Astrocyte (in vitro differentiated cells and primary cell): ENCODE data around the gene TOPORS. TPM values are rescaled to one million over a fixed set of nuclear protein-coding genes. Genes with fewer than 3 reads are reported as not detected.

Experiments
- DNase-seq: peaks from one replicate; pipeline ENCODE4 v3.0.0-alpha.2; 2010; ENCODE audit warnings: low read depth
- FAIRE-seq: peaks from 2 replicates; lab custom pipeline; 2011; peaks lifted over from hg19 to GRCh38; lab: Jason Lieb, UNC
- H2AFZ ChIP-seq: 2 replicates; pipeline ENCODE4 v1.6.0; 2012; ENCODE audit warnings: low read depth, low read length, inconsistent platforms
- H3K27ac ChIP-seq: 2 replicates; pipeline ENCODE4 v1.5.1; 2011; ENCODE audit warnings: low read depth, low read length, inconsistent platforms
- H3K27me3 ChIP-seq: 2 replicates; pipeline ENCODE4 v1.6.0; 2011; ENCODE audit warnings: low read length, inconsistent platforms; ENCODE audit not compliant: insufficient read depth
- H3K36me3 ChIP-seq: 2 replicates; pipeline ENCODE4 v1.5.1; 2011; ENCODE audit warnings: low read length, inconsistent platforms; ENCODE audit not compliant: insufficient read depth
- H3K4me1 ChIP-seq: 2 replicates; pipeline ENCODE4 v1.5.1; 2011; ENCODE audit warnings: low read length, inconsistent platforms; ENCODE audit not compliant: insufficient read depth
- H3K4me2 ChIP-seq: 2 replicates; pipeline ENCODE4 v1.6.0; 2012; ENCODE audit warnings: low read length, inconsistent platforms
- H3K4me3 ChIP-seq: 2 replicates; pipeline ENCODE4 v1.5.1; 2011; ENCODE audit warnings: low read depth, mild to moderate bottlenecking, low read length, inconsistent platforms; ENCODE audit not compliant: insufficient read depth
- H3K79me2 ChIP-seq: 2 replicates; pipeline ENCODE4 v1.6.0; 2012; ENCODE audit warnings: mild to moderate bottlenecking, low read length, inconsistent platforms; ENCODE audit not compliant: insufficient read depth
- H3K9ac ChIP-seq: 2 replicates; pipeline ENCODE4 v1.6.0; 2012; ENCODE audit warnings: mild to moderate bottlenecking, low read length, inconsistent platforms
- H3K9me3 ChIP-seq: 2 replicates; pipeline ENCODE4 v1.5.1; 2012; ENCODE audit warnings: low read depth, mild to moderate bottlenecking, low read length, inconsistent platforms; ENCODE audit not compliant: insufficient read depth
- H4K20me1 ChIP-seq: 2 replicates; pipeline ENCODE4 v1.6.0; 2012; ENCODE audit warnings: low read length, inconsistent platforms; ENCODE audit not compliant: insufficient read depth
- H3K27ac Mint-ChIP-seq: one replicate; pipeline ENCODE4 v1.8.0; 2021; ENCODE audit warnings: mild to moderate bottlenecking, mixed read lengths; ENCODE audit not compliant: unreplicated experiment
- H3K27me3 Mint-ChIP-seq: one replicate; pipeline ENCODE4 v1.8.0; 2021; ENCODE audit warnings: low read depth, mixed read lengths; ENCODE audit not compliant: unreplicated experiment
- H3K36me3 Mint-ChIP-seq: one replicate; pipeline ENCODE4 v1.8.0; 2021; ENCODE audit warnings: low read depth, mixed read lengths; ENCODE audit not compliant: unreplicated experiment
- H3K4me1 Mint-ChIP-seq: one replicate; pipeline ENCODE4 v1.8.0; 2021; ENCODE audit warnings: low read depth, mixed read lengths; ENCODE audit not compliant: unreplicated experiment
- H3K4me3 Mint-ChIP-seq: one replicate; pipeline ENCODE4 v1.8.0; 2021; ENCODE audit warnings: mild to moderate bottlenecking, moderate library complexity, mixed read lengths; ENCODE audit not compliant: unreplicated experiment
- H3K9me3 Mint-ChIP-seq: one replicate; pipeline ENCODE4 v1.8.0; 2021; ENCODE audit warnings: mild to moderate bottlenecking, mixed read lengths; ENCODE audit not compliant: unreplicated experiment
- EZH2 ChIP-seq: IDR thresholded peaks from 2 replicates; pipeline ENCODE4 v1.6.1; 2012; ENCODE audit warnings: mild to moderate bottlenecking, low read length, inconsistent platforms; ENCODE audit not compliant: insufficient read depth
- total RNA-seq: library from RNA; stranded (reverse); gene quantifications from 2 replicates; pipeline ENCODE4 v1.2.1, GENCODE V29; 2021
- TF ChIP-seq, protein P1 (sequence below): IDR thresholded peaks from 2 replicates; pipeline ENCODE4 v1.5.1; 2011; ENCODE audit warnings: low read depth, mild to moderate bottlenecking, inconsistent platforms, low read length, moderate library complexity; ENCODE audit not compliant: insufficient read depth

The TOPORS gene
- total RNA-seq, 1 donor from 2014 or later: 20.4 TPM

DNA sequence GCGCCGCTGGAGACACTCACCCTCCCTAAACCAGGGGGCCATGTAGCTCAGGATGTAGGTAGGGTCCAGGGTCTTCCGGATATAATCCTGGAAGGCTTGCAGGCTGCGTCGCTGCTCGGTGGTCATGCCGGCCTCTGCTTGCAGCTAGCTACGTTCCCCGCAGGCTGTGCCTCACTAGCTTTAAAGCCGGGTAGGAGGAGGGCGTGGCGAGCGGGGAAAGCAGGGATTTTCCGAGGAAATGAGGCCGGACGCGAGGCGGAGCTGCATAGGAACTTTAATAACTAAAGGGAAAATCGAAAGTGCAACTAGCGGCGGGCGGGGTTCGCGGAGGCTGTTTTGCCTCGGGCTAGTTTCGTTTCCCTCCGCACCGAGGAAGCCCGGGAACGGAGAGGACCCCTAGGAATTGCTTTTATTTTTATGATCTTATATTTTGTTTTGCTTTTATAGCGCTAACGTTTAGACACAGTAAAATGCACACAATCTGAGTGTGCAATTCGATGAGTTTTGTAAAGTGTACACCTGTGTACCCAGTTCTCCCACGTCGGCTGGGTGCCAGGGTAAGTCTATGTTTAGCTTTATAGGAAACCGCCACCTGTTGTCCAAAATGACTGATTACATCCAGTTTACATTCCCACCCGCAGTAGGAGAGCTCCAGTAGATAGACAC lies 26.2 kb downstream of the TOPORS start, which contains the start of gene RIGI:
RIGI (minus strand) TSS at position 156 of the 666 bp plus-strand sequence; CDS start at position 126, 30 bp downstream.
- Mint-ChIP-seq H3K27ac (peak within 1 kb of the TSS; percentile 96), H3K36me3 (peaks cover 30% of the 10 kb centered on the region), H3K27me3 (no peaks in the 10 kb centered on the region), H3K9me3 (peaks cover 5% of the 10 kb centered on the region), H3K4me1 (peaks cover 21% of the 10 kb centered on the region), H3K4me3 (peak within 1 kb of the TSS; percentile 97)
- H4K20me1 ChIP-seq: peaks cover 7% of the 10 kb centered on the region
- peak within 1 kb of the TSS; percentile 88 for H3K9ac ChIP-seq
- H3K4me3 ChIP-seq: peak within 1 kb of the TSS; percentile 95
- H2AFZ ChIP-seq: peak within 1 kb of the TSS; percentile 79
- peaks cover 8% of the 10 kb centered on the region for H3K4me1 ChIP-seq
- DNase-seq (peak; percentile 88), FAIRE-seq (no peak)
- TF ChIP-seq EZH2: no peak
- TF ChIP-seq, protein P1, sequence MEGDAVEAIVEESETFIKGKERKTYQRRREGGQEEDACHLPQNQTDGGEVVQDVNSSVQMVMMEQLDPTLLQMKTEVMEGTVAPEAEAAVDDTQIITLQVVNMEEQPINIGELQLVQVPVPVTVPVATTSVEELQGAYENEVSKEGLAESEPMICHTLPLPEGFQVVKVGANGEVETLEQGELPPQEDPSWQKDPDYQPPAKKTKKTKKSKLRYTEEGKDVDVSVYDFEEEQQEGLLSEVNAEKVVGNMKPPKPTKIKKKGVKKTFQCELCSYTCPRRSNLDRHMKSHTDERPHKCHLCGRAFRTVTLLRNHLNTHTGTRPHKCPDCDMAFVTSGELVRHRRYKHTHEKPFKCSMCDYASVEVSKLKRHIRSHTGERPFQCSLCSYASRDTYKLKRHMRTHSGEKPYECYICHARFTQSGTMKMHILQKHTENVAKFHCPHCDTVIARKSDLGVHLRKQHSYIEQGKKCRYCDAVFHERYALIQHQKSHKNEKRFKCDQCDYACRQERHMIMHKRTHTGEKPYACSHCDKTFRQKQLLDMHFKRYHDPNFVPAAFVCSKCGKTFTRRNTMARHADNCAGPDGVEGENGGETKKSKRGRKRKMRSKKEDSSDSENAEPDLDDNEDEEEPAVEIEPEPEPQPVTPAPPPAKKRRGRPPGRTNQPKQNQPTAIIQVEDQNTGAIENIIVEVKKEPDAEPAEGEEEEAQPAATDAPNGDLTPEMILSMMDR: peak; percentile 50
- no peaks in the 10 kb centered on the region for H3K9me3 ChIP-seq
- H3K79me2 ChIP-seq: peaks cover 30% of the 10 kb centered on the region
- H3K36me3 ChIP-seq: no peaks in the 10 kb centered on the region
- H3K27me3 ChIP-seq: no peaks in the 10 kb centered on the region
- H3K27ac ChIP-seq: peak within 1 kb of the TSS; percentile 68
- H3K4me2 ChIP-seq: peak within 1 kb of the TSS; percentile 96

DNA sequence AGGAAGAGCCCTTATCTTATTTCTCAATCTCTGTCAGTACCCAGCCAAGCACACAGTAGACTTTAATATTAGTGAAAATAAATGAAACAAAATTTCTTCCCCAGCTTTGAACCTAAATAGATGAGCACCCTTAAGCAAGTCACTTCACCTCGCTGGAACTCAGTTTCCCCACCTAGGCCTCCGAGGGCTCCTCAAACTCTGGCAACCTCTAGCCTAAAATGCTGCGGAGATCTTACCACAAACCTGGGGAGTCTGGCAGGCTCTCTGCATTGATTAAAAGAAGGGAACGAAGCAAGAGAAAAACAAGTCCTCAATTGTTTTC lies 26.7 kb downstream of the TOPORS start:
- Histone ChIP-seq H3K27me3 (no peaks in the 10 kb centered on the region), H3K79me2 (peaks cover 30% of the 10 kb centered on the region), H3K4me3 (peak overlapping the region; percentile 95), H2AFZ (peak overlapping the region; percentile 68), H3K9me3 (no peaks in the 10 kb centered on the region), H4K20me1 (peaks cover 7% of the 10 kb centered on the region), H3K4me1 (peaks cover 8% of the 10 kb centered on the region), H3K9ac (peak overlapping the region; percentile 88), H3K4me2 (peak overlapping the region; percentile 96), H3K27ac (peak overlapping the region; percentile 68), H3K36me3 (no peaks in the 10 kb centered on the region)
- DNase-seq: no peak
- H3K4me3 Mint-ChIP-seq: peak overlapping the region; percentile 97
- peaks cover 30% of the 10 kb centered on the region for H3K36me3 Mint-ChIP-seq
- no peak for TF ChIP-seq EZH2
- TF ChIP-seq, protein P1: no peak
- H3K27ac Mint-ChIP-seq: peak overlapping the region; percentile 96
- H3K27me3 Mint-ChIP-seq: no peaks in the 10 kb centered on the region
- no peak for FAIRE-seq
- peaks cover 21% of the 10 kb centered on the region for H3K4me1 Mint-ChIP-seq
- peaks cover 5% of the 10 kb centered on the region for H3K9me3 Mint-ChIP-seq
